ENCODE measurements around the gene PLXNA2.
A peak's percentile ranks its signal among the peaks of the same experiment; 100 is the strongest.

Gene PLXNA2

DNA sequence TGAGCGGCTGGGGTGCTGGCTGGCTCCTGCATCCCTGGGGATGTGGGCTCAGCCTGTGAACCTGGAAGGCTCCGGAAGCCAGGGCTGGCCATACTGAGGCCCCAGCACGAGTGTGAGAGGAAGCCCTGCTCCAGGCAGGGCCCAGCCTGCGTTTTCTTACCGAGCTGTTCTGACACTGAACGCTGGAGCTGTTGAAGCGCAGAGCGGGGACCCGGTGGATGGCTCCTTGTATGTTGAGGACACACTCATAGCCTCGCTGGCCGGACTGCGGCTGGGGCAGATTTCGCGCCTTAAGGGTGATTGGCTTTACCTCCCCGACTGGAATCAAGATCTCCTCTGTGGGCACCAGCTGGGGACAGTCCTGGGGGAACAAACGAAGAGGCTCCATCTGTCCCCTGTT is 160.0 kb downstream of the PLXNA2 start:
- TF ChIP-seq GATA2 (IDR thresholded peaks at IDR 0.05; ENCODE audit: low read depth, low read length) (no peak), GATA3 (IDR thresholded peaks at IDR 0.05; ENCODE audit: low read depth, low read length) (no peak)

- no peak for TF ChIP-seq GATA3 (IDR thresholded peaks at IDR 0.05; ENCODE audit: low read depth, low read length)
- no peak for TF ChIP-seq GATA2 (IDR thresholded peaks at IDR 0.05; ENCODE audit: low read depth, low read length)
Observed at GRCh38 chr1:208083715-208084085, 160.5 kb downstream of the PLXNA2 start.

- peak; percentile 100 for TF ChIP-seq GATA2 (IDR thresholded peaks at IDR 0.05; ENCODE audit: low read depth, low read length)
- peak; percentile 81 for TF ChIP-seq GATA3 (IDR thresholded peaks at IDR 0.05; ENCODE audit: low read depth, low read length)
Observed at GRCh38 chr1:208083016-208083714, 161.0 kb downstream of the PLXNA2 start.

DNA sequence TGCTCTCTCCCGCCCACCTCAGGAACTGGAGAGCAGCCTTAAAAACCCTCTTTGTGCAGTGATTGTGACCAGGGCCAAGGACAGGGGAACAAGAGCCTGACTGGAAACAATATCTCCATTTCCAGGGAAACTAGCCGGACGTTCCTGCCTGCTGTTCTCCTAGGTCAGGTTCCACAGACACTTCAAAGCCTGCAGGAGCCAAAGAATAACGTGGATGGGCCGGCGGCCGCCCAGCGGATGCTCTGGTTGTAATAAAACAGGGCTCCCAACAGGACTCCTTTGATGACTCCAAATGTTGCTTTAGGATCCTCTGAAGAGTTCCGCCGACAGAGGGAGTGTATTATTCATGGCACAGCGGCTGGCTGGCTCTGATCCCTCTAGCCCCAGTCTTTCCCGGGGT is 162.2 kb downstream of the PLXNA2 start:
- TF ChIP-seq GATA3 (IDR thresholded peaks at IDR 0.05; ENCODE audit: low read depth, low read length) = no peak
- no peak for TF ChIP-seq GATA2 (IDR thresholded peaks at IDR 0.05; ENCODE audit: low read depth, low read length)

GRCh38 chr1:208080396-208081286 is 163.5 kb downstream of the PLXNA2 start:
- no peak for TF ChIP-seq GATA2 (IDR thresholded peaks at IDR 0.05; ENCODE audit: low read depth, low read length)
- no peak for TF ChIP-seq GATA3 (IDR thresholded peaks at IDR 0.05; ENCODE audit: low read depth, low read length)

DNA sequence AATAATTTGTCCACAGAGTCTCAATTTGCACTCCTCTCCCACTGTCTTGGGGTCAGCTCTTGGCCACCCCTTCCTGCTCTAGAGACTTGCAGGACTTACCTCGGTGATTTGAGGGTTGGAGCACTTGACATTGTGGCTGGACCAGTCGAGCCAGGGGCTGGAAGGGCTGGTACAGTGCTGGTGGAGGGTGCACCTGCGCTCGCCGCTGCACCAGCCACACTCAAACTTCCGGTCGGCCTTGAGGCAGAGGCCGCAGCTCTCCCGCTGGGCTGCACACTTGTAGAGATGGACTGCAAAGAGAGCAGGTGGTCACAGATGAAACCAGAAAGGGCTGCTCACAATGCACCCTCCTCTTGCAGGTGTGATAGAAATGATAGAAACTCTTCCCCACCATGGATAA is 165.0 kb downstream of the PLXNA2 start:
- TF ChIP-seq GATA2 (IDR thresholded peaks at IDR 0.05; ENCODE audit: low read depth, low read length) = no peak
- TF ChIP-seq GATA3 (IDR thresholded peaks at IDR 0.05; ENCODE audit: low read depth, low read length) = no peak

DNA sequence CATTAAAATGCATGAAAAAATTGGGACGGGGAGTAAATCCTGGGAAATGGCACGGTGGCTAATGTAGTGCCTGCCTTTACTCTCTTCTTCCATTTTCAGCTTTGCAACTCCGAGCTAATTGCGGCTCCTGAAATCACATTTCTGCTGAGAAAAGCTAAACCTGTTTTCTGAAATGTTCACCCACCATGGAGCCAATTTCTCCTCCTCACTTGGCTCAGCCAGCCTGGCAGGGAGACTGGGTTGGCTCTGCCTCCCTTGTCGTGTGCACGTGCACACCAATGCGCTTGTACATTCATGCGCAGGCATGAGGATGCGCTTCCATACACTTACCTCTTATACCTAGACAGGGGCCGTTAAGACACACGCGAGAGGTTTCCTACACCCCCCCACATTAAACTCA is 165.4 kb downstream of the PLXNA2 start:
- no peak for TF ChIP-seq GATA3 (IDR thresholded peaks at IDR 0.05; ENCODE audit: low read depth, low read length)

DNA sequence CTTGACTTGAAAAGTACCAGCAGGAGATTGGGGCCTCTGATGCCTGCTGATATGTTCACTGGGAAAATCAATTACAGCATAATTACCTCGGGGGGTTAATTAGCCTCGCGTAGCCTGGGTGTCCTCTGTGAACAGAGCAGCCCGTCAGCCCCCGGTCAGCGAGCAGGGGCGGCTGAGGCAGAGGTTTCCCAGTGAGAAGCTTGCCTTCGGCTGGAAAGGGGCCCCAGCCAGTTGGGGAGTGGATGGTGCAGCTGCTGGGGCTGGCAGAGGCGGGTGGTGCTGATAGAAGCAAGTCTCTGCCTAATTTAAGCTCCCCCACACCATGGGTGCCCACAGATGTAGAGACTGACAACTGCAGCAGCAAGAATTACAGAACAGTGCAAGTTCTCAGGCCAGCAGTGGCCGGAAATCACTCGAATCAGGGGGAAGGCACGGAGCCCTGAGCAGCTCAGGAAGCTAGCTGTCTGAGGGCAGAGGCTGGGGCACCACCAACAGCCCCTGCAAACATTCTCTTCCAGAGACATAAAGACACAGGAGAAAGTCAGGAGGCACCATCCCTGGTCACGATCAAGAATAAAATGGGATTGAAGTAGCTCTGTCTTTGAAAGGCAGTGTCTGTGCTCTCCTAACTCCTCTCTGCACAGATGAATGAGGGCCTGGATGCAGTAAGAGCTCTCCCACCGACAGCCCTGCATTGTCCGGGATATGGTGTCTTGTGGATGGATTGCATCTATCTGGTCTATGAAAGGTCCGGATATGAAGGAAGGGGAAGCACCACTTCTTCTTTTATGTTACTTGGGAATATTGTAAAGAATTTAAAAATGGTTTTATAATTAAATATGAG is 166.7 kb downstream of the PLXNA2 start:
- TF ChIP-seq GATA3 (IDR thresholded peaks at IDR 0.05; ENCODE audit: low read depth, low read length) (peak; percentile 64; the same call in 1 of the 2 replicates), GATA2 (IDR thresholded peaks at IDR 0.05; ENCODE audit: low read depth, low read length) (peak; percentile 87)

GRCh38 chr1:208074353-208074752 is 169.8 kb downstream of the PLXNA2 start:
- TF ChIP-seq GATA3 (IDR thresholded peaks at IDR 0.05; ENCODE audit: low read depth, low read length) (no peak), GATA2 (IDR thresholded peaks at IDR 0.05; ENCODE audit: low read depth, low read length) (no peak)

DNA sequence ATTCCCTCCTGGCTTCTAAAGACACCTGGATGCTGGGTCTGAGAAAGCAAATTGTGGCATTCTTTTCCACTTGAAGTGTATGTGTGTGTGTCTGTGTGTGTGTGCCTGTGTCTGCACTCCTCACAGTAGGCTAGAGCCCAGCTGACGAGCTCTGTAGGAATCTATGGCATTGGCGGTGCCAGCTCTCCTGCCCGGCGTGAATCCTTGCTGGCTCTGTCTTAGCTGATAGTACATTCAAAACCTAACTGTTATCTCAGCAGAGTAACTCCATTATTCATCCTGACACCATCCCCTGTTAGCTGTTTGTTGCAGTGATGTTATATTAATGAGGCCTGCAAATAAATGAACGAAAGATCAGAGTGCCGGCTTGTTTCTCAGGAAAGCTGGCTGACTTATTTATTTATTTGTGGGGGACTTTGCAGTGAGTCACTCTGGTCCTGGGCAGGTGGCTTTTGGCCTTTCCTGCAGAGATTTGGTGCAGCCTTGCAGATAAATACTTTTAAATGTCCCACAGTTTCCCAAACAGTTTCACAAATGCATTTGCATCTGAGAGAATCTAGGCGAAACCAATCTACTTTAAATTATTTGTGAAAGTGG is 172.7 kb downstream of the PLXNA2 start:
- TF ChIP-seq GATA3 (IDR thresholded peaks at IDR 0.05; ENCODE audit: low read depth, low read length) (no peak), GATA2 (IDR thresholded peaks at IDR 0.05; ENCODE audit: low read depth, low read length) (no peak)

DNA sequence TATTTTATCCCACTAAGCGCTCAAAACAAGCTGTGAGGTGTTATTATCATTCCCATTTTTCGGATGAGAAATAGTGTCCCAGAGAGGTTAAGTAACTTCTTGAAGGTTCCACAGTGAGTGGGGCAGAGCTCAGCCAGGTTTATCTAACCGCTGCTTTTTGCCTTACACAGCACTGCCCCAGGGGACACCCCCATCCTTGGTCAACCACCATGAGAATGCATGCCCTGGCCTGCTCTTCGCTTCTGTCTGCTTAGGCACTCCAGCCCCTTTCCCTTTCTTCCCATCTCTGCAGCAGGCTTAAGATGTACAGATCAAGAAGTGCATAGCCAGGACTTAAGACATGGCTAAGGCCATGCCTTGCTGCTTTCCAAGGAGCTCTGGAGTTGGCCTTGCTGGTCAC is 174.3 kb downstream of the PLXNA2 start:
- TF ChIP-seq GATA2 (IDR thresholded peaks at IDR 0.05; ENCODE audit: low read depth, low read length) (no peak), GATA3 (IDR thresholded peaks at IDR 0.05; ENCODE audit: low read depth, low read length) (no peak)

GRCh38 chr1:208069317-208069716 is 174.9 kb downstream of the PLXNA2 start:
- TF ChIP-seq GATA3 (IDR thresholded peaks at IDR 0.05; ENCODE audit: low read depth, low read length) = no peak
- no peak; the same call in 1 of the 2 replicates for TF ChIP-seq GATA2 (IDR thresholded peaks at IDR 0.05; ENCODE audit: low read depth, low read length)

GRCh38 chr1:208068908-208069307 is 175.3 kb downstream of the PLXNA2 start:
- no peak; the same call in none of the 2 replicates for TF ChIP-seq GATA2 (IDR thresholded peaks at IDR 0.05; ENCODE audit: low read depth, low read length)
- TF ChIP-seq GATA3 (IDR thresholded peaks at IDR 0.05; ENCODE audit: low read depth, low read length) = no peak

- no peak for TF ChIP-seq GATA2 (IDR thresholded peaks at IDR 0.05; ENCODE audit: low read depth, low read length)
- no peak for TF ChIP-seq GATA3 (IDR thresholded peaks at IDR 0.05; ENCODE audit: low read depth, low read length)
Observed at GRCh38 chr1:208068407-208068806, 175.8 kb downstream of the PLXNA2 start.
